ENCODE measurements around the gene FBXL17.

The FBXL17 gene

GRCh38 chr5:108146222-108146621, 235.7 kb downstream of the FBXL17 start:
- no peak for DNase-seq

GRCh38 chr5:108145351-108145750, 236.5 kb downstream of the FBXL17 start:
- no peak for DNase-seq

GRCh38 chr5:108144332-108144731, 237.6 kb downstream of the FBXL17 start:
- DNase-seq: no peak

GRCh38 chr5:108143581-108143980, 238.3 kb downstream of the FBXL17 start:
- no peak for DNase-seq

GRCh38 chr5:108141676-108142075, 240.2 kb downstream of the FBXL17 start:
- no peak for DNase-seq

- no peak for DNase-seq
These were observed 245.4 kb downstream of the FBXL17 start for GRCh38 chr5:108136493-108136892.

GRCh38 chr5:108129129-108129528, 252.8 kb downstream of the FBXL17 start:
- no peak for DNase-seq

- no peak for DNase-seq
These were observed 256.0 kb downstream of the FBXL17 start for GRCh38 chr5:108125771-108126511.

GRCh38 chr5:108124596-108124995, 257.3 kb downstream of the FBXL17 start:
- DNase-seq: no peak

GRCh38 chr5:108122702-108123101, 259.2 kb downstream of the FBXL17 start:
- DNase-seq: no peak

GRCh38 chr5:108118813-108119514, 262.9 kb downstream of the FBXL17 start:
- no peak for DNase-seq

- no peak for DNase-seq
These were observed 266.2 kb downstream of the FBXL17 start for GRCh38 chr5:108115673-108116072.

- DNase-seq: no peak
These were observed 267.9 kb downstream of the FBXL17 start for GRCh38 chr5:108113950-108114349.

GRCh38 chr5:108111736-108112135, 270.2 kb downstream of the FBXL17 start:
- no peak for DNase-seq

- no peak for DNase-seq
These were observed 272.8 kb downstream of the FBXL17 start for GRCh38 chr5:108109059-108109458.

GRCh38 chr5:108104448-108104847, 277.4 kb downstream of the FBXL17 start:
- DNase-seq: no peak

GRCh38 chr5:108102463-108102862, 279.4 kb downstream of the FBXL17 start:
- no peak for DNase-seq

- DNase-seq: no peak
These were observed 280.1 kb downstream of the FBXL17 start for GRCh38 chr5:108101821-108102220.

- no peak for DNase-seq
These were observed 280.8 kb downstream of the FBXL17 start for GRCh38 chr5:108101130-108101529.

- DNase-seq: no peak
These were observed 287.1 kb downstream of the FBXL17 start for GRCh38 chr5:108094800-108095199.

- no peak for DNase-seq
These were observed 288.7 kb downstream of the FBXL17 start for GRCh38 chr5:108093186-108093585.

GRCh38 chr5:108090946-108091345, 291.0 kb downstream of the FBXL17 start:
- no peak for DNase-seq

GRCh38 chr5:108084105-108084504, 297.8 kb downstream of the FBXL17 start:
- DNase-seq: no peak

- DNase-seq: no peak
These were observed 298.7 kb downstream of the FBXL17 start for GRCh38 chr5:108083232-108083631.

- no peak for DNase-seq
These were observed 300.2 kb downstream of the FBXL17 start for GRCh38 chr5:108081707-108082106.
